Measurements from ENCODE around the gene SCAMP5.

DNA sequence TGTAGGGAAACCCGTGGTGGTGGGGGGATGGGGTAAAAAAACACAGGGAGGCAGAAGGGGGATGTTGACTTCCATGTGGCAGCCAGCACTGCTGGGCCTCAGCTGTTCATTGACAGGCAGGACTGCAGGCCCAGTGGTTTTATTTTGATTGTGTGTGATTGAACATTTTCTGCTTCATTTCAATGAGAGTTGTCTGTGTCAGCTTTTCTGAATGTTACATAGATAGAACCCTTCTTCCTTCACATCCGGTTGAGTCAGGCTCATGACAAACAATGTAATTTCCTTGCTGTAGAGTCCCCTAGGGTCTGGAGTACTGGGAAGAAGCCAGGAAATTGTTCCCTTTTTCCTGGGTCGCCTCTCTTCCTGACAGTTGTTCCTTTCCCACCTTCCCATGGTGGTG, 30.6 kb upstream of the SCAMP5 start:
- TF ChIP-seq CTCF (IDR thresholded peaks at IDR 0.05; ENCODE audit: low read length) = no peak
- no peak for TF ChIP-seq EZH2 (optimal IDR thresholded peaks at IDR 0.05; ENCODE audit: low read depth, low read length)
- TF ChIP-seq EZH2phosphoT487 (IDR thresholded peaks at IDR 0.05; ENCODE audit: low read length) = no peak
